HCT116 (cell line): ENCODE data around the gene LRRC7. TPM values are rescaled to one million over a fixed set of nuclear protein-coding genes. Genes with fewer than 3 reads are reported as not detected.

ENCODE experiments used
- ATAC-seq: fragments of 200-7000 bp; cut with Tn5 transposase; 2 replicates; pipeline ENCODE4 v1.9.1; 2020; ENCODE audit warnings: mild to moderate bottlenecking, moderate library complexity
- BruUV-seq: library from RNA; stranded (reverse); fragments of 400-500 nt; replicated peaks from 2 replicates; lab custom pipeline; 2021; lab: Mats Ljungman, UMichigan
- CTCF ChIA-PET: fragments of 300-600 bp; sonication (Branson Sonifier 250); formaldehyde crosslinking; loops from one replicate; lab custom pipeline; 2021; ENCODE audit warnings: antibody characterized with exemption; lab: Charles Lee
- POLR2A ChIA-PET: fragments of 300-600, 350-600 bp; sonication (Branson Sonifier 250); formaldehyde crosslinking; loops from one replicate; lab custom pipeline; 2021; ENCODE audit warnings: antibody characterized with exemption; lab: Charles Lee
- RAD21 ChIA-PET, 2 experiments: fragments of 300-600 bp; sonication (Branson Sonifier 250); formaldehyde crosslinking; loops; one replicate each; lab custom pipeline; 2023; ENCODE audit warnings: low total read pairs in 2 of 2; ENCODE audit not compliant: uncharacterized antibody in 2 of 2, unreplicated experiment in 2 of 2, low non-redundant PET in 1 of 2; lab: Charles Lee
- DNase-seq: peaks from one replicate; pipeline ENCODE4 v3.0.0-alpha.2; 2010; ENCODE audit warnings: low read depth, low spot score
- H2AFZ ChIP-seq: fragments of 200-600 bp; shearing (Covaris generic), sonication (generic); 2 replicates; pipeline ENCODE4 v1.6.1; 2017; ENCODE audit warnings: low read depth, mixed run types, mixed read lengths, antibody characterized with exemption, low read length; ENCODE audit not compliant: poor library complexity, severe bottlenecking
- H3K27ac ChIP-seq: 2 replicates; pipeline ENCODE4 v1.5.1; 2012; ENCODE audit warnings: low read depth, low read length
- H3K27me3 ChIP-seq: fragments of 200-600 bp; sonication (generic); 2 replicates; pipeline ENCODE4 v1.6.1; 2016; ENCODE audit warnings: mixed run types, low read length, mixed read lengths; ENCODE audit not compliant: insufficient read depth
- H3K36me3 ChIP-seq, 2 experiments: fragments of 200-500 bp in 1 of 2; fragments of 200-600 bp in 1 of 2; sonication (Bioruptor generic) in 1 of 2; sonication (generic) in 1 of 2; 2 replicates each; pipeline versions ENCODE4 v1.5.1 to v1.6.1; 2014 to 2016; ENCODE audit warnings: low read length in 2 of 2, inconsistent platforms in 1 of 2, mixed read lengths in 1 of 2, mixed run types in 1 of 2; ENCODE audit not compliant: insufficient read depth in 2 of 2, control insufficient read depth in 1 of 2
- H3K4me1 ChIP-seq, 2 experiments: fragments of 200-600 bp in 1 of 2; sonication (generic) in 1 of 2; 2 replicates each; pipeline versions ENCODE4 v1.5.1 to v1.6.1; 2012 to 2017; ENCODE audit warnings: low read length in 2 of 2, inconsistent platforms in 1 of 2, mild to moderate bottlenecking in 1 of 2, mixed read lengths in 1 of 2, mixed run types in 1 of 2, moderate library complexity in 1 of 2; ENCODE audit not compliant: insufficient read depth in 2 of 2, control insufficient read depth in 1 of 2
- H3K4me2 ChIP-seq: fragments of 200-600 bp; sonication (generic); 2 replicates; pipeline ENCODE4 v1.6.1; 2017; ENCODE audit warnings: mixed run types, low read length, mixed read lengths
- H3K4me3 ChIP-seq, 2 experiments: fragments of 200-600 bp in 1 of 2; sonication (generic) in 1 of 2; replicated peaks in 1 of 2; 2 replicates each; pipeline ENCODE4 v1.5.1; 2011 to 2016; ENCODE audit warnings: low read length in 2 of 2, control low read depth in 1 of 2, low read depth in 1 of 2, mild to moderate bottlenecking in 1 of 2, mixed read lengths in 1 of 2, mixed run types in 1 of 2
- H3K79me2 ChIP-seq: fragments of 200-600 bp; sonication (generic); 2 replicates; pipeline ENCODE4 v1.6.1; 2017; ENCODE audit warnings: mild to moderate bottlenecking, mixed run types, low read length, moderate library complexity, mixed read lengths; ENCODE audit not compliant: insufficient read depth
- H3K9ac ChIP-seq: fragments of 200-600 bp; sonication (generic); 2 replicates; pipeline ENCODE4 v1.6.1; 2016; ENCODE audit warnings: low read length, mixed read lengths
- H3K9me2 ChIP-seq: fragments of 200-600 bp; sonication (generic), shearing (Covaris generic); 2 replicates; pipeline ENCODE4 v1.6.1; 2017; ENCODE audit warnings: mixed run types, mild to moderate bottlenecking, moderate library complexity; ENCODE audit not compliant: insufficient read depth
- H3K9me3 ChIP-seq, 2 experiments: fragments of 200-500 bp in 1 of 2; fragments of 200-600 bp in 1 of 2; sonication (Bioruptor generic) in 1 of 2; sonication (generic) in 1 of 2; 2 replicates each; pipeline ENCODE4 v1.6.1; 2014 to 2017; ENCODE audit warnings: low read length in 2 of 2, mixed read lengths in 2 of 2, inconsistent platforms in 1 of 2, low read depth in 1 of 2, mild to moderate bottlenecking in 1 of 2, mixed run types in 1 of 2, moderate library complexity in 1 of 2; ENCODE audit not compliant: control insufficient read depth in 1 of 2, insufficient read depth in 1 of 2
- H4K20me1 ChIP-seq: fragments of 200-600 bp; sonication (generic), shearing (Covaris generic); 2 replicates; pipeline ENCODE4 v1.6.1; 2017; ENCODE audit warnings: mixed run types, mild to moderate bottlenecking, moderate library complexity; ENCODE audit not compliant: insufficient read depth
- CEBPB ChIP-seq: IDR thresholded peaks from 2 replicates; pipeline ENCODE4 v1.6.1; 2012; ENCODE audit warnings: low read depth
- CTCF ChIP-seq, 3 experiments: fragments of 200-600 bp in 1 of 3; sonication (generic) in 1 of 3; IDR thresholded peaks in 2 of 3; conservative IDR thresholded peaks in 1 of 3; 2 replicates each; pipeline ENCODE4 v1.5.1; 2012 to 2017; ENCODE audit warnings: low read depth in 2 of 3, low read length in 2 of 3, antibody characterized with exemption in 1 of 3, borderline replicate concordance in 1 of 3, control low read depth in 1 of 3, mild to moderate bottlenecking in 1 of 3, mixed read lengths in 1 of 3, mixed run types in 1 of 3, moderate library complexity in 1 of 3; ENCODE audit not compliant: insufficient read depth in 1 of 3
- EGR1 ChIP-seq: IDR thresholded peaks from 2 replicates; pipeline ENCODE4 v1.6.1; 2012; ENCODE audit warnings: low read depth
- ELF1 ChIP-seq: IDR thresholded peaks from 2 replicates; pipeline ENCODE4 v1.6.1; 2012; ENCODE audit warnings: low read depth, borderline replicate concordance
- EZH2 ChIP-seq: fragments of 200-600 bp; sonication (generic); IDR thresholded peaks from 2 replicates; pipeline ENCODE4 v1.6.1; 2017; ENCODE audit warnings: antibody characterized with exemption, mixed run types
- EZH2phosphoT487 ChIP-seq: fragments of 200-600 bp; IDR thresholded peaks from 2 replicates; pipeline ENCODE4 v1.6.1; 2018; ENCODE audit warnings: antibody characterized with exemption, borderline replicate concordance
- FOSL1 ChIP-seq: IDR thresholded peaks from 2 replicates; pipeline ENCODE4 v1.6.1; 2012; ENCODE audit warnings: low read depth
- MAX ChIP-seq: IDR thresholded peaks from 2 replicates; pipeline ENCODE4 v1.6.1; 2012
- POLR2A ChIP-seq: IDR thresholded peaks from 2 replicates; pipeline ENCODE4 v1.7.0; 2011; ENCODE audit warnings: borderline replicate concordance; ENCODE audit not compliant: insufficient read depth, insufficient read length; ENCODE audit errors: extremely low read depth
- POLR2AphosphoS5 ChIP-seq: IDR thresholded peaks from 2 replicates; pipeline ENCODE4 v1.6.1; 2011; ENCODE audit warnings: mild to moderate bottlenecking, low read depth, low read length, moderate library complexity
- RAD21 ChIP-seq: IDR thresholded peaks from 2 replicates; pipeline ENCODE4 v1.6.1; 2012; ENCODE audit warnings: low read depth, mild to moderate bottlenecking
- REST ChIP-seq: IDR thresholded peaks from 2 replicates; pipeline ENCODE4 v1.6.1; 2012; ENCODE audit warnings: low read depth
- SP1 ChIP-seq: IDR thresholded peaks from 2 replicates; pipeline ENCODE4 v1.6.1; 2012; ENCODE audit warnings: low read depth
- SRF ChIP-seq: IDR thresholded peaks from 2 replicates; pipeline ENCODE4 v1.6.1; 2012; ENCODE audit warnings: low read depth
- TCF7L2 ChIP-seq: IDR thresholded peaks from 2 replicates; pipeline ENCODE4 v1.7.0; 2011; ENCODE audit warnings: borderline replicate concordance, inconsistent platforms; ENCODE audit not compliant: insufficient read depth, insufficient read length; ENCODE audit errors: extremely low read depth
- YY1 ChIP-seq: IDR thresholded peaks from 2 replicates; pipeline ENCODE4 v1.6.1; 2011; ENCODE audit warnings: low read length, low read depth, moderate library complexity, mild to moderate bottlenecking; ENCODE audit not compliant: insufficient replicate concordance; ENCODE audit errors: extremely low read depth
- ZFX ChIP-seq: fragments of 450-650 bp; IDR thresholded peaks from 2 replicates; pipeline ENCODE4 v1.6.1; 2017
- intact Hi-C: fragments of 100-400 bp; cut with micrococcal nuclease; formaldehyde crosslinking; loops from 2 replicates; pipeline ENCODE4 v1.10.0; 2022
- total RNA-seq: library from RNA; stranded (reverse); gene quantifications from one replicate; pipeline ENCODE4 v1.2.1, GENCODE V29; 2021; ENCODE audit not compliant: unreplicated experiment

The LRRC7 gene
- total RNA-seq, 1 experiment from 2014 or later = not detected

- TF ChIP-seq CTCF (IDR thresholded peaks at IDR 0.05 in 2 of 3, conservative IDR thresholded peaks at IDR 0.05 in 1 of 3; ENCODE audit: borderline replicate concordance in 1 of 3, insufficient read depth in 1 of 3, low read depth in 2 of 3, low read length in 2 of 3) = no peak
- TF ChIP-seq EGR1 = no peak
Measured at GRCh38 chr1:69671363-69672010, 103.8 kb downstream of the LRRC7 start (continued).

GRCh38 chr1:69673321-69673720 lies 105.6 kb downstream of the LRRC7 start:
- H3K4me2 ChIP-seq = no peak overlapping the region
- no peak overlapping the region for H3K4me3 ChIP-seq
- ATAC-seq (no peak), DNase-seq (no peak)
- no peaks in the 10 kb centered on the region for H3K4me1 ChIP-seq
- BruUV-seq = no TSS peak
- TF ChIP-seq SRF = no peak
- TF ChIP-seq REST = no peak
- TF ChIP-seq EGR1 = no peak
- TF ChIP-seq CTCF (IDR thresholded peaks at IDR 0.05 in 2 of 3, conservative IDR thresholded peaks at IDR 0.05 in 1 of 3; ENCODE audit: borderline replicate concordance in 1 of 3, insufficient read depth in 1 of 3, low read depth in 2 of 3, low read length in 2 of 3) = no peak
- TF ChIP-seq EZH2 = no peak
- TF ChIP-seq YY1 = no peak
- no peak for TF ChIP-seq EZH2phosphoT487
- no peak for TF ChIP-seq TCF7L2
- TF ChIP-seq MAX = no peak
- TF ChIP-seq SP1 = no peak
- no peak for TF ChIP-seq CEBPB
- no peak for TF ChIP-seq POLR2A
- TF ChIP-seq POLR2AphosphoS5 = no peak
- TF ChIP-seq ELF1 = no peak
- TF ChIP-seq ZFX = no peak
- TF ChIP-seq FOSL1 = no peak
- no peak for TF ChIP-seq RAD21
- no peak overlapping the region for H3K9ac ChIP-seq
- H2AFZ ChIP-seq = no peak overlapping the region
- intact Hi-C loops = no loop called here
- H3K79me2 ChIP-seq = no peaks in the 10 kb centered on the region
- no peaks in the 10 kb centered on the region for H3K9me2 ChIP-seq
- H4K20me1 ChIP-seq = no peaks in the 10 kb centered on the region
- H3K27ac ChIP-seq = no peak overlapping the region
- POLR2A ChIA-PET = no interaction called here
- no peaks in the 10 kb centered on the region for H3K9me3 ChIP-seq
- no peaks in the 10 kb centered on the region for H3K36me3 ChIP-seq
- no peaks in the 10 kb centered on the region for H3K27me3 ChIP-seq
- CTCF ChIA-PET = no interaction called here
- RAD21 ChIA-PET = no interaction called here
